Measurements from ENCODE around the gene DPF1. TPM values are rescaled to one million over a fixed set of nuclear protein-coding genes. Genes with fewer than 3 reads are reported as not detected.
"Not testable (repeated sequence)": the region's sequence is repeated elsewhere in the genome, so short reads cannot be mapped to it uniquely, and the experiment has no call there.

The DPF1 gene
- total and polyA plus RNA-seq, 5 experiments from 2014 or later, result not detected

DNA sequence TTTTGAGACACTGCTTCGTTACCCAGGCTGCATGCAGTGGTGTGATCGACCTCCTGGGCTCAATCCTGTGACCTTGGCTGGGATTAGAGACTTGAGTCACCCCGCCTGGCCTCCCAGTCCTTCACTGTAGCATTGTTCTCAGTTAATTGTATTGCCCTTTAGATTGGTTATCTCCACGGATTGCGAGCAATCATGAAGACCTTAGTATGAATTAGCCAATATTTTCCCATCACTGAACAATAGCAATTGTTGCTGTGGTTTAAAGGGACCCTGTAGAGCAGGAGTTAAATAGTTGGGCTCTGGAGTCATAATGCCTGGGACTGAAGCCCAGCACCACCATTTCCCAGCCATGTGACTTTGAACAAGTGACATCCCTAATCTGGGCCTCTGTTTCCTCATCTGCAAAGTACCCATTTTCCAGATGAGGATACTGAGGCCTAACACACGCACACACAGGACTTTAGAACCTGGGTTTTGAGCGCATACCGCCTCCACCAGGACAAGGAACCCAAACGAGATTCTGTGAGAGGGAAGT lies 23.8 kb upstream of the DPF1 start:
- H3K4me1 Mint-ChIP-seq, result peaks cover 2 to 15% (median 10%) of the 10 kb centered on the region in 4 donors
- H3K27ac Mint-ChIP-seq, result no peak overlapping the region
- H3K27me3 Mint-ChIP-seq, result peaks cover 0 to 11% (median 0%) of the 10 kb centered on the region in 5 donors
- POLR2A ChIA-PET, result interaction anchor here (0.5 kb wide), 1 partner anchor 13 kb away, joined by 6 read pairs; no protein-coding TSS in a partner anchor
- no peaks in the 10 kb centered on the region for H3K36me3 Mint-ChIP-seq
- no peak overlapping the region for H3K4me3 Mint-ChIP-seq
- ATAC-seq, result no peak
- DNase-seq, result no peak
- no peaks in the 10 kb centered on the region for H3K9me3 Mint-ChIP-seq

- POLR2A ChIA-PET, result interaction anchor here (0.6 kb wide), 1 partner anchor 9 kb away, joined by 4 read pairs; no protein-coding TSS in a partner anchor
- no peak for ATAC-seq
- H3K27me3 Mint-ChIP-seq, result peaks cover 0 to 11% (median 0%) of the 10 kb centered on the region in 5 donors
- H3K9me3 Mint-ChIP-seq, result no peaks in the 10 kb centered on the region
- no peak overlapping the region for H3K27ac Mint-ChIP-seq
- peaks cover 2 to 14% (median 8%) of the 10 kb centered on the region in 4 donors for H3K4me1 Mint-ChIP-seq
- DNase-seq, result no peak
- H3K36me3 Mint-ChIP-seq, result no peaks in the 10 kb centered on the region
- H3K4me3 Mint-ChIP-seq, result no peak overlapping the region
These were observed 23.1 kb upstream of the DPF1 start for GRCh38 chr19:38247126-38247525.

DNA sequence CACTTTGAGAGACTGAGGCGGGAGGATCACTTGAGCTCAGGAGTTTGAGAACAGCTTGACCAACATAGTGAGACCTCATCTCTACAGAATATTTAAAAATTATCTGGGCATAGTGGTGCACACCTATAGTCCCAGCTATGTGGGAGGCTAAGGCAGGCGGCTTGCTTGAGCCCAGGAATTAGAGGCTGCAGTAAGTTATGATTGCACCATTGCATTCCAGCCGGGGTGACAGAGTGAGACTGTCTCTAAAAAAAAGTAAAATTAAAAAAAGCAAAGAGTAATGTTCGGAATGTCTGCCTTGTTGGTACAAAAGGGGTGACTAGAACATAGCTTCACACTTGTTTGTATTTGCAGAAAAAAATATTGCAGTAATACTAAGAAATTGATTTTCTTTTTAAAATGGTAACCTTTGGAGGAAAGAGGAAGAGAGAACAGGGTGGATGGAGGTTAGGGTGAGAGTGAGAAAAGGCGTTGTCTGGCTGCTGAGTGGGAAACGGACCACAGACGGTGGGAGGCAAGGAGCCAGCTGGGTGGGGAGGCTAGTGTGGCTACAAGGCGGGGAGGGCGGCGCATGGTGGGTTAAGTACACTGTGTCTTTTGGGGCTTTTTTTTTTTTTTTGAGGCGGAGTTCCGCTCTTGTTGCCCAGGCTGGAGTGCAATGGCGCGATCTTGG lies 21.9 kb upstream of the DPF1 start:
- no peak for DNase-seq
- no peak overlapping the region for H3K27ac Mint-ChIP-seq
- peaks cover 0 to 5% (median 0%) of the 10 kb centered on the region in 5 donors for H3K27me3 Mint-ChIP-seq
- H3K4me1 Mint-ChIP-seq, result peaks cover 2 to 6% (median 4%) of the 10 kb centered on the region in 4 donors
- no peaks in the 10 kb centered on the region for H3K36me3 Mint-ChIP-seq
- POLR2A ChIA-PET, result no interaction called here
- H3K4me3 Mint-ChIP-seq, result no peak overlapping the region
- H3K9me3 Mint-ChIP-seq, result no peaks in the 10 kb centered on the region
- ATAC-seq, result no peak

- ATAC-seq (no peak), DNase-seq (no peak)
- Mint-ChIP-seq H3K36me3 (no peaks in the 10 kb centered on the region), H3K4me3 (peak overlapping the region in 4 of 10 donors; percentile 6 to 58 (median 40)), H3K27me3 (peaks cover 0 to 10% (median 6%) of the 10 kb centered on the region in 5 donors), H3K9me3 (no peaks in the 10 kb centered on the region), H3K27ac (peak overlapping the region in 3 of 10 donors; percentile 8 to 35 (median 27)), H3K4me1 (peaks cover 2 to 6% (median 4%) of the 10 kb centered on the region in 4 donors)
- POLR2A ChIA-PET, result interaction anchor here (0.6 to 2.3 kb wide), 9 partner anchors 10 to 153 kb away, joined by 3 to 19 read pairs (median 3); partner anchors contain the start of genes CATSPERG, PSMD8 and SPINT2
These were observed 19.3 kb upstream of the DPF1 start for GRCh38 chr19:38243279-38243673.

DNA sequence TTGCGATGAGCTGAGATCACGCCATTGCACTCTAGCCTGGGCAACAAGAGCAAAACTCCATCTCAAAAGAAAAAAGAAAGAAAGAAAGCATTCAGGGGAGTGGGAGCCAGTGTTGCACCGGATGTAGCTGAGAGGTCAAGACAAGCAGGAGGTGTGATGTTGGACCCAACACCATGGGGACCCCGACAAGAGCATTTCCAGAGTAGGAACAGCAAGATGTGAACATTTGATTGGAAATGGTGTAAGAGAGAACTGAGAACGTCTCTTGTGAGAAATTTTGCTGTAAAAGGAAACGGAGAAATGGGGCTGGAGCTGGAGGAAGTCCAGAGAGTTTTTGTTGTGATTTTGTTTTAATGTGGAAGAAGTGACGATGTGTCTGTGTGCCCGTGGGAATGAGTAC lies 15.8 kb upstream of the DPF1 start:
- no peak for DNase-seq
- POLR2A ChIA-PET, result no interaction called here
- no peak for ATAC-seq
- Mint-ChIP-seq H3K4me3 (no peak overlapping the region), H3K36me3 (no peaks in the 10 kb centered on the region), H3K9me3 (no peaks in the 10 kb centered on the region), H3K4me1 (peaks cover 2 to 6% (median 4%) of the 10 kb centered on the region in 4 donors), H3K27me3 (peaks cover 3 to 15% (median 9%) of the 10 kb centered on the region in 5 donors), H3K27ac (no peak overlapping the region)

- Mint-ChIP-seq H3K4me3 (no peak overlapping the region), H3K27me3 (peaks cover 17 to 45% (median 25%) of the 10 kb centered on the region in 5 donors), H3K9me3 (no peaks in the 10 kb centered on the region), H3K27ac (no peak overlapping the region), H3K4me1 (peaks cover 0 to 4% (median 2%) of the 10 kb centered on the region in 4 donors), H3K36me3 (no peaks in the 10 kb centered on the region)
- DNase-seq (no peak), ATAC-seq (no peak)
- POLR2A ChIA-PET, result interaction anchor here (0.6 to 0.7 kb wide), 4 partner anchors 13 to 331 kb away, joined by 3 to 7 read pairs (median 5); no protein-coding TSS in a partner anchor
These were observed 10.6 kb upstream of the DPF1 start for GRCh38 chr19:38234615-38235014.

DNA sequence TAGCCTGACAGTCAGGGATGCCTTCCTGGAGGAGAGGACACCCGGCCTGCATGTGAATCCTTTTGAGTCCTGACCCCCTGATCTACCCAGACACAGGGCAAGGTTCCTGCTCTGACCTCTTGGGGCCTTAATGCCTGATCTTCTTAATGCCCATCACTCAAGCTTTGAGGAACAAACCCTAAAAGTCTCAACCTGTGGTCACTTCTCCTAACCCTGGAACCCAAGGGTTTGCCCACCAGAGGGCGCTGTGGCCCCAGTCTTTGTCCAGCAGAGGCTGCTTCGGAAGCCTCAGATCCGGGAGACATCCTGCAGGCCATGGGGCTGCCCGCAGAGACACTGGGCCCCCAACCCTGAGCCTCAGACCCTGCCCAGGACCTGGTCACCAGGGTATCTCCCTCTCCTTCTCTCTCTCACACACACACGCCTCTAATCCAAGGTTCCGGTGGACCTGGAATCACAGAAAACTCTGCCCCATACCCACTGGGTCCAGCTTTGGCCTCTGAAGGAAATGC lies 9.8 kb upstream of the DPF1 start:
- Mint-ChIP-seq H3K36me3 (no peaks in the 10 kb centered on the region), H3K4me1 (peaks cover 3 to 5% (median 3%) of the 10 kb centered on the region in 4 donors), H3K9me3 (no peaks in the 10 kb centered on the region), H3K27ac (peak overlapping the region in 2 of 10 donors; percentile 22 to 51), H3K4me3 (no peak overlapping the region), H3K27me3 (peaks cover 17 to 49% (median 27%) of the 10 kb centered on the region in 5 donors)
- POLR2A ChIA-PET, result interaction anchor here (0.7 to 1.0 kb wide), 2 partner anchors 10 to 330 kb away, joined by 3 to 4 read pairs; no protein-coding TSS in a partner anchor
- peak in 1 of 2 donors; percentile 42 for ATAC-seq
- DNase-seq, result peak; percentile 25 to 82 (median 58)

DNA sequence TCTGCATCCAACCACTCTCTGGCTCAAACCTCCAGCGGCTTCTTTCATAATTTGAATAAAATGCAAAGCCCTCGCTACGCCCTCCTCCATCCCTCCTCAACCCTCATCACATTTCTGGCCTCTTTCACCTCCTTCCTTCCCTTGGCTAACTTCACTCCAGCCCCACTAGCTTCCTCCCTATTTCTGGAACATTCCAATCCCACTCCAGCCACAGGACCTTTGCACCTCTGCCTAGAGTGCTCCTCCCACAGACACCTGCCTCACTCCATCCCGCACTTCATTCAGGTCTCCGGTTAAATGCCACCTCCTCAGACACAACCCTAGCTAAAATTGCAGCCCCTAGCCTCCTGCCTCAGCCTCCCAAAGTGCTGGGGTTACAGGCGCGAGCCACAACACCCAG lies 7.9 kb upstream of the DPF1 start:
- Mint-ChIP-seq H3K4me1 (peaks cover 5 to 14% (median 10%) of the 10 kb centered on the region in 4 donors), H3K36me3 (no peaks in the 10 kb centered on the region), H3K4me3 (no peak overlapping the region), H3K9me3 (no peaks in the 10 kb centered on the region), H3K27me3 (peaks cover 22 to 65% (median 38%) of the 10 kb centered on the region in 5 donors), H3K27ac (peak overlapping the region in 1 of 10 donors; percentile 19)
- POLR2A ChIA-PET, result no interaction called here
- DNase-seq, result no peak
- ATAC-seq, result no peak

DNA sequence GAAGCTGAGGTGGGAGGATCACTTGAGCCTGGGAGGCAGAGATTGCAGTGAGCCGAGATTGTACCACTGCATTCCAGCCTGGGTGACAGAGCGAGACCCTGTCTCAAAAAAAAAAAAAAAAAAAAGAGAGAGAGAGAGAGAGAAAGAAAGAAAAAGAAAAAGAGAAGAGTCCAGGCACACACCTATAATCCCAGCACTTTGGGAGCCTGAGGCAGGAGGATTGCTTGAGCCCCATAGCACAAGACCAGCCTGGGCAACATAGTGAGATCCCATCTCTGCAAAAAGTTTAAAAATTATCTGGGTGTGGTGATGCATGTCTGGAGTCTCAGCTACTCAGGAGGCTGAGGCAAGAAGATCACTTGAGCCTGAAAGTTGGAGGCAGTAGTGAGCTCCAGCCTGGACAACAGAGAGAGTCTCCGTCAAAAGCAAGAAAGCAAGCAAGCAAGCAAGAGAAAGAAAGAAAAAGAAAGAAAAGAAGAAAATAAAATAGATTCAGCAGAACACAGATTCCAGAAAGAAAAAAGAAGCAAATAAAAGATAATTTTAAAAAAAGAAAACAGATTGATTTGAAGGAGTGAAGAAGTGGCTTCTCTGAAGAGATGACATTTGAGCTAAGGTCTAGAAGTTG lies 6.6 kb upstream of the DPF1 start:
- POLR2A ChIA-PET, result not testable (repeated sequence)

DNA sequence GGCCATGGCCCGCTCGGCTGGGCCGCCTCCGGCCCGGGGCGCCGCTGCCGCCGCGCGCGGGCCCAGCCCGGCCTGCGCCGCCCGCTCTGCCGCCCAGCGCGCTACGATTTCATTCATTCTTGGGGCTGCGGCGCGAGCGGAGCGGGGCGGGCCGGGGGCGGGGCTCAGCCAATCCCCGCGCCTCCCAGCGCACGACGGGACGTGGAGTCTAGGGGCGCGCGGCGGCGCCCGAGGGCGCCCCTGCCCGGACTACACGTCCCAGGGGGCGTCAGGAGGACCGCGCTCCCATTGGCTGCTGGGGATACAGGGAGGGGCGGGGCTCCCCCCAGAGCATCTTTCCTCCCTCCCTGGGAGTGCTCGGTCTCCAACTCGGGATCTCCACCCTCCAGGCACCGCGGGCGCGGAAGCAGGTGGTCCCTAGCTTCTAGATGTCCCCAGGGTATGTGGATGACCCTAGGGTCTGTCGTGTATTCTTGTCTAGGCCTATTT lies 5.6 kb upstream of the DPF1 start:
- no peaks in the 10 kb centered on the region for H3K9me3 Mint-ChIP-seq
- peak overlapping the region; percentile 12 to 67 (median 44) for H3K4me3 Mint-ChIP-seq
- POLR2A ChIA-PET, result no interaction called here
- H3K36me3 Mint-ChIP-seq, result no peaks in the 10 kb centered on the region
- H3K4me1 Mint-ChIP-seq, result peaks cover 10 to 20% (median 15%) of the 10 kb centered on the region in 4 donors
- H3K27ac Mint-ChIP-seq, result no peak overlapping the region
- ATAC-seq (peak; percentile 89 to 95), DNase-seq (peak in 9 of 10 donors; percentile 30 to 73 (median 52))
- peaks cover 32 to 81% (median 47%) of the 10 kb centered on the region in 5 donors for H3K27me3 Mint-ChIP-seq

More for the DNA sequence above, 6.6 kb upstream of the DPF1 start:
- peak overlapping the region in 1 of 10 donors; percentile 45 for H3K27ac Mint-ChIP-seq
- DNase-seq, ATAC-seq, H3K9me3 Mint-ChIP-seq, H3K36me3 Mint-ChIP-seq: not testable (repeated sequence)
- peak overlapping the region in 1 of 10 donors; percentile 22 for H3K4me3 Mint-ChIP-seq
- peaks cover 10 to 19% (median 15%) of the 10 kb centered on the region in 4 donors for H3K4me1 Mint-ChIP-seq
- H3K27me3 Mint-ChIP-seq, result peaks cover 29 to 77% (median 46%) of the 10 kb centered on the region in 5 donors

DNA sequence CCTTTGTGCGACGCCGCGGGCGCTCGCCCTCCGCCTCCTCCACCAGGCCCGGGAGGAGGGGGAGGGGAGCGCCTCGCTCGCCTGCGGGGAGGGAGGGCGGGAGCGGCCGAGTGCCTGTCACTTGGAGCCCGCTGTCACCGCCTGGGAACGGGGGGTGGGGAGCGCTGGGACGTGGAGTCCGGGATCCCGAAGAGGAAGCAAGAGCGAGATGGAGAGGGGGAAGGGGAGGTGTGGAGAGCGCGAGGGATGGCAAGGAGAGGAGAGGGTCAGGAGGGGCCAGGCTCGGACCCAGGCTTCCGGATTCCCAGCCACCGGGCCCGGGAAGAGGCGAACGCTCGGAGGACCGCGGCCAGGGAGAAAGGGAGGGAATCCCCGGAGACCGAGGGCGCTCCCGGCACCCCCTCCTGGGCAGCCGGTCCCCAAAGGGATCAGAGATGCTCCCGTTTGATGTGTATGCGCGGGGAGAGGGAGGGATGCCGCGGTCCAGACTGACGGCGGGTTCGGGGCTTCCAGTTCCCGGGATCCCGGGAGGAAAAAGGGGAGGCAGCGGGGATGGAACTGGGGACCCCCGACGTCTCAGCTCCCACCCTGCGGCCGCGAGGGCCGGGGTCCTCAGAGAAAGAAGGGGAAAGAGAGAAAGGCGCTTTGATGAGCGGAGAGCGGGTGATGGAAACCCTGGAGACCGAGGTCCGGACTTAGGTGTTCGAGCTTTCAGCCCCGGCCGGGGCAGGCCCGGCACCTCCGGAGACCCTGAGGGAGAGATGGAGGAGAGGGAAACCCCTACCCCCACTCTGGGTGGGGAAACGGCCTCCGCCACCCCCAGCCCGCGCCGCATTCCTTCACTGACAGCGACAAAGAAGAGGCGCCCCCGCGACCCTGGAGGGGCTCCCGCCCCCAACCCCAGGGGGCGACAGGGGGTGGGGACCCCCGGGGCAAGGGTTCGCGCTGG lies 4.7 kb upstream of the DPF1 start:
- no peak for DNase-seq
- Mint-ChIP-seq H3K4me3 (peak overlapping the region in 6 of 10 donors; percentile 13 to 72 (median 59)), H3K4me1 (peaks cover 14 to 25% (median 22%) of the 10 kb centered on the region in 4 donors), H3K36me3 (peaks cover 0 to 4% (median 0%) of the 10 kb centered on the region in 3 donors), H3K27me3 (peaks cover 36 to 82% (median 46%) of the 10 kb centered on the region in 5 donors), H3K27ac (no peak overlapping the region), H3K9me3 (peaks cover 0 to 2% (median 0%) of the 10 kb centered on the region in 9 donors)
- no peak for ATAC-seq
- POLR2A ChIA-PET, result no interaction called here

Measured in naive thymus-derived CD8-positive, alpha-beta T cell (primary cell).